Stimulated activated CD4-positive, alpha-beta T cell treated with anti-CD3 and anti-CD28 coated beads, Interleukin-2, amount 100 ng/mL, for 4 hours (primary cell): ENCODE results near the gene GANC.

Experiments used
- DNase-seq: peaks from one replicate; pipeline ENCODE4 v3.0.0-alpha.2; 2020; ENCODE audit warnings: low read depth

Gene GANC

GRCh38 chr15:42378011-42378410, 105.0 kb downstream of the GANC start:
- no peak for DNase-seq

- no peak for DNase-seq
Observed at GRCh38 chr15:42384597-42384996, 111.6 kb downstream of the GANC start.

- DNase-seq = no peak
Observed at GRCh38 chr15:42385206-42385979, 112.4 kb downstream of the GANC start.

GRCh38 chr15:42385980-42386700, 113.1 kb downstream of the GANC start:
- no peak for DNase-seq

- DNase-seq = no peak
Observed at GRCh38 chr15:42387603-42388002, 114.6 kb downstream of the GANC start.

GRCh38 chr15:42392309-42393024, 119.5 kb downstream of the GANC start:
- no peak for DNase-seq

GRCh38 chr15:42394106-42394505, 121.1 kb downstream of the GANC start:
- DNase-seq = no peak

- no peak for DNase-seq
Observed at GRCh38 chr15:42395838-42396237, 122.8 kb downstream of the GANC start.

GRCh38 chr15:42401544-42402454, 128.8 kb downstream of the GANC start:
- DNase-seq = no peak

- DNase-seq = no peak
Observed at GRCh38 chr15:42402455-42403205, 129.6 kb downstream of the GANC start.

- no peak for DNase-seq
Observed at GRCh38 chr15:42403389-42403788, 130.4 kb downstream of the GANC start.

- DNase-seq = no peak
Observed at GRCh38 chr15:42404461-42405235, 131.6 kb downstream of the GANC start.

GRCh38 chr15:42405863-42406482, 133.0 kb downstream of the GANC start:
- no peak for DNase-seq
